ENCODE results near the gene DFFB.

The DFFB gene

DNA sequence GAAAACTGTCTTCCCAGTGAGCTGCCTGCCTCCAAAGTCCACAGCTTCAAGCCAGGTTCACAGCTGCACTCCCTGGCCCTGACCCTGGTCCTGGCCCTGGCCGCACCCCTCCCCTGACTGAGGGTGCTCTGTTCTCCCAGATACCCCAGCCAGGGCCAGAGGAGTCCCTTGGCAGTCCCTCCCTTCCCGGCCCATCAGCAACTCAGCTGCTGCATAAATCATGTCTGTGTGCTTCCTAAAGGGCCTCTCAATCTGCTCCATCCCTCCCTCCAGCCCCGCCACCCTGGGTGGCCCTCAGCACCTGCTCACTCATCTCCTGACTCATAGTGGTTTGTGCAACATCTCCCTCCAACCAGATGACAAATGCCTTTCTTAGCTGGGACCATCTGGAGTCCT lies 67.5 kb downstream of the DFFB start:
- DNase-seq (ENCODE audit: low spot score) = no peak

DNA sequence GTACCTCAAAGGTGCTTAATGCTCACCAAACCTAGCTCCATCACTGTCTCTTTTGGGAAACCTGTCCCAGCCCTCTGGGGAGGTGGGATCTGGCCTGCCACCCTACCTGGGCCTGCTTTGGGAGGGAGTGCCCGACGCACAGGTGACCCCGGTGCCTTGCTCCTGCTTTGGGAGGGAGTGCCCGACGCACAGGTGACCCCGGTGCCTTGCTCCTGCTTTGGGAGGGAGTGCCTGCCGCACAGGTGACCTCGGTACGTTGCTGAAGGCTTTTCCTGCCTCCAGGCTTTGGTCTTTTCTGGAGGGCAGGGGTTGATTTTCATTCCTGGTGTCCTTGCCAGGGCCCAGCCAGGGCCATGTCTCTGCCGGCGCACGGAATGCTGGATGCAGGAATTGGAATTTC lies 68.0 kb downstream of the DFFB start:
- no peak for DNase-seq (ENCODE audit: low spot score)

GRCh38 chr1:3925762-3926161 lies 68.5 kb downstream of the DFFB start:
- DNase-seq (ENCODE audit: low spot score) = no peak

DNA sequence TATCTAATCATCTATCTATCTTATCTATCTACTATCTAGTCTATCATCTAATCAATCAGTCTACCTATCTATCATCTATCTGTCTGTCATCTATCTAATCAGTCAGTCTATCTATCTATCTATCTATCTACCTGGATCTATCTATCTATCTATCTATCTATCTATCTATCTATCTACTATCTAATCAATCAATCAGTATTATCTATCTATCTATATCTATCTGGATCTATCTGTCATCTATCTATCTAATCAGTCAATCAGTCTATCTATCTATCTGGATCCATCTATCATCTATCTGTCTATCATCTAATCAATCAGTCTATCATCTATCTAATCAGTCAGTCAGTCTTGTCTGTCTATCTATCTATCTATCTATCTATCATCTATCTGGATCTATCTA lies 69.7 kb downstream of the DFFB start:
- DNase-seq (ENCODE audit: low spot score) = no peak

DNA sequence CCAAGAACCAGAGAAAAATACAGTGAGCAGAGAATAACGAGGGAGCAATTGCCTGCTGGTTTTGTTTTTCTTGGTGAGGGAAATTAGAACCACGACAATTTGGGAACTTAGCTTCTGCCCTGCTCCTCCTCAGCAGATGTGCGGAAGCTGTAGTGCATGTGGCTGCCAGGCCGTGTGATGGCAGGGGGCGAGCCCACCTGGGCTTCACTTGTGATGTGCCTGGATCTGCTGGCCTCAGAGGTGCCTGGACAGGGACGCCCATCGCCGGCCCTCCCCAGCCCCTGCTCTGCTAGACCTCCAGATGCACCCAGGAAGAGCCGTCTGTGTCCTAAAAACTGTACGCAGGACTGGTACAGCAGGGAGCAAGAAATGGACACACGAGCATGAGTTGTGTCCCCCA lies 71.3 kb downstream of the DFFB start:
- DNase-seq (ENCODE audit: low spot score) = no peak

DNA sequence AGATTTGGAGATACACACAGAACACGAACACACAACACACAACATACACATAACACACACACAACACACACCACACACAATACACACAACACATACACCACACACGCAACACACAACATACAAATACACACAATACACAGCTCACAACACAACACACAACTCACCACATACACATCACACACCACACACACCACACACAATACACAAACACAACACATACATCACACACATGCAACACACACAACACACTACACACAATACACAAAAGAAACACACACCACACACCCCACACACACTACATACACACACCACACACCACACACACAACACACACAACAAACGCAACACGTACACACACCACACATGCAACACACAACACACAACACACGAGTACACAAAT lies 71.8 kb downstream of the DFFB start:
- DNase-seq (ENCODE audit: low spot score) = no peak

GRCh38 chr1:3930301-3931006 lies 73.2 kb downstream of the DFFB start:
- no peak for DNase-seq (ENCODE audit: low spot score)

DNA sequence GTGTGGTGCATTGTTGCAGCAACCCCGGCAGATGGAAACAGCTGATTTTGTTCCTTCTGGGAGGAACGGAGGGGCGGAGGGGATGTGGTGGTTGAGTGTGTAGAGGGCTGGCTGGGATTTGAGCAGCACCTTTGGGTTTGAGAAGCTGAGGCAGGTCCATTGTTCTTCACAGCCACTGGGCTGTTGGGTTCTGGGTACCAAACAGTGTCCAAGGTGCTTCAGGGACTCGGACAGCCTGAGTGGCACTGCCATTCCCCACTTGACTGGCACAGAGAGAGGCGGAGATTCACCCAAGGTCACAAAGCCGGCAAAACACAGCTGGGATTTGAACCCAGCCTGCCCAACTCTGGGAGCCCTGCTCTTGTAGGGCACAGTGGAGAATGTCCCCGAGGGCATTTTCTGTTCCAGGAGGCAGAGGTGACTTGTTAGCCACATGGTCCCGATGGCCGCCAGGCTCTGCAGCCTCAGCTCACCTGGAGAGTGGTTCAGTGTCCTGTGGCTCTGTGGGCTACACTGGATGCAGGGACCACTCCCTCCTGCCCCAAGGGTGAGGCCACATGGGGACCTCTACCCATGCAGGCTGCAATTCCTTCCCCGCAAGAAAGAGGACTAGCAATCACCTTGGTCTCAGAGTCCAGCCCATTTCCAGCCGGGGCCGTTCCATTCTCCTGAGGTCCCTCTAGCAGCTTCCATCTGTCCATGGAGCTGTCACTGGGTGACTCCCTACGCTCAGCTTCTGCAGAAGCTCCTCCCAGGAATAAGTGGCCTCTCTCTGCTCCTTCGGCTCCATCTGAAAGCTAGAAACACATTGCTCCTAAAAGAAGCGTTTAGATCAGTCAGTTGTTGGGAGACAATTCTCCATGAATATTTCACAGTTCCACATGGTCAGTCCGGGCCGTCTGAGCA lies 74.0 kb downstream of the DFFB start:
- no peak for DNase-seq (ENCODE audit: low spot score)

DNA sequence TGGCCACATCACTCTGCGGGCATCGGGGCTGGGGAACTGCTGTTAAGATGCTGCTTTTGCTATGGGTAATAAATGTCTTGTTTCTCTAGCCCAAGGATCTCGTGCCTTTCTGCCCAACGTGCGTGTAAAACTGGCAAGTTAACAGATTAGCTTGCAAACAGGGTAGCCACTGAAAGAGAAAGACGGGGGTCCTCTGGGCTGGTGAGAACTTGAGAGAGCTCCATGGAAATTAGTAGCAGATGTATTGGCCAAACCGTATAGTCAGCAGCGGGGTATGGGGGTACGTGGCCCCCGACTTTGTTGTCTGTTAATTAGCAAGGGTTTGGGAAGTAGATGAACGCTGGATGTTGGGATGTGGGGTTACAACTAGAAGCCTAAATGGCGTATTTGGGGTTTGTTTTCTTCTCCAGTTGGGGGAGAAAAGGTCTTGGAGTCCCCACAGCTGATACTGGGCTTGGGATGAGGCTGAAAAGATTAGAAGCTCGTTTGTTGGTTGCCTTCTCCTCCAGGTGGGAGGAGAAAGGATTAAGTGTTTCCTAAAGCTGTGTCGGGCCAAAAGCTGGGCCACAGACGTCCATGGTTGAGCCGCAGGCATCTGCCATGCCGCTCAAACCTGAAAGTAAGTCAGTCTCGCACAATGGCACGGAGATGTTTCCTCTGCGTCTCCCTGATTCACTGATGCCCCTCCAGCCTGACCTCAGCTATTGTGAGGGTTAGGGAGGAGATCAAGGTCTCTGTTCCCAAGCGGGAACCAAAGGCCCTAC lies 75.1 kb downstream of the DFFB start:
- no peak for DNase-seq (ENCODE audit: low spot score)
